Measurements from ENCODE around the gene KIF5A. TPM values are rescaled to one million over a fixed set of nuclear protein-coding genes. Genes with fewer than 3 reads are reported as not detected.
"Not testable (repeated sequence)": the region's sequence is repeated elsewhere in the genome, so short reads cannot be mapped to it uniquely, and the experiment has no call there.

KIF5A gene
- 0.40 to 0.69 TPM (median 0.59 TPM) in 3 replicates for total RNA-seq

DNA sequence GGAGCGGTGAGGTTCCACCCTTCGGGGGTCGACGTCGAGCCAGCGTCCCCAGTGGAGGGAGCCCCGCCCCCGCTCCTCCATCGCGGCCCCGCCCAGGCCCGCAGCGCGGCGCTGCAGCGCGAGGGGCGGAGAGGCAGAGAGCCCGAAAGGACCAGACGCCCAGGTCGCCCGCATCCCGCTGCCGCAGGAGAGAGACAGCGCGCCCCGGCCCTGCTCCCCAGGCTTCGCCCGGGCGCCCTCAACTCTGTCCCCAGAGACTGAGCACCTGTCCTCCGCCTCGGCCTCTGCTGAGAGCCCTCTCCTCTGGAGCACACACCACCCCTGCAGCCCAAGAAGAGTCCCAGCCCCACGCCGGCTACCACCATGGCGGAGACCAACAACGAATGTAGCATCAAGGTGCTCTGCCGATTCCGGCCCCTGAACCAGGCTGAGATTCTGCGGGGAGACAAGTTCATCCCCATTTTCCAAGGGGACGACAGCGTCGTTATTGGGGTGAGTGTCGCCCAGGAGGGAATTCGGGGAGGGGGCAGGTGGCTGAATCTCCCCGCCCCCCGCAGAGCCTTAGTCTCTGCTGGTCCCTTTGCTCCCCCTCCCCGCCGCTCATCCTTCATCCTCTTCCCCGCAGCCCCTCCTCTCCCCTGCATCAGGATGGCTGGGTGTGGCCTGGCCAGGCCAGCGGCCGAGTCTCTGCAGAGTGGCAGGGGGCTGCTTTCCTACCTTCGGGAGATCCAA lies at the start of gene KIF5A:
Gene KIF5A, plus strand, starts transcription at position 136 of the 732 bp plus-strand sequence. Its CDS starts 228 bp downstream, at position 364.
- Mint-ChIP-seq H3K4me3 (peak within 1 kb of the TSS; percentile 58), H3K9me3 (no peaks in the 10 kb centered on the region), H3K27ac (no peak within 1 kb of the TSS), H3K4me1 (peaks cover 16% of the 10 kb centered on the region), H3K27me3 (ENCODE audit: low read depth) (peaks cover 79% of the 10 kb centered on the region), H3K36me3 (no peaks in the 10 kb centered on the region)
- TF ChIP-seq, protein P1, sequence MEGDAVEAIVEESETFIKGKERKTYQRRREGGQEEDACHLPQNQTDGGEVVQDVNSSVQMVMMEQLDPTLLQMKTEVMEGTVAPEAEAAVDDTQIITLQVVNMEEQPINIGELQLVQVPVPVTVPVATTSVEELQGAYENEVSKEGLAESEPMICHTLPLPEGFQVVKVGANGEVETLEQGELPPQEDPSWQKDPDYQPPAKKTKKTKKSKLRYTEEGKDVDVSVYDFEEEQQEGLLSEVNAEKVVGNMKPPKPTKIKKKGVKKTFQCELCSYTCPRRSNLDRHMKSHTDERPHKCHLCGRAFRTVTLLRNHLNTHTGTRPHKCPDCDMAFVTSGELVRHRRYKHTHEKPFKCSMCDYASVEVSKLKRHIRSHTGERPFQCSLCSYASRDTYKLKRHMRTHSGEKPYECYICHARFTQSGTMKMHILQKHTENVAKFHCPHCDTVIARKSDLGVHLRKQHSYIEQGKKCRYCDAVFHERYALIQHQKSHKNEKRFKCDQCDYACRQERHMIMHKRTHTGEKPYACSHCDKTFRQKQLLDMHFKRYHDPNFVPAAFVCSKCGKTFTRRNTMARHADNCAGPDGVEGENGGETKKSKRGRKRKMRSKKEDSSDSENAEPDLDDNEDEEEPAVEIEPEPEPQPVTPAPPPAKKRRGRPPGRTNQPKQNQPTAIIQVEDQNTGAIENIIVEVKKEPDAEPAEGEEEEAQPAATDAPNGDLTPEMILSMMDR (IDR thresholded peaks at IDR 0.05; ENCODE audit: unreplicated experiment): no peak
- DNase-seq (ENCODE audit: low spot score in 2 of 2, unreplicated experiment in 2 of 2): peak in 1 of 2 experiments; percentile 42

DNA sequence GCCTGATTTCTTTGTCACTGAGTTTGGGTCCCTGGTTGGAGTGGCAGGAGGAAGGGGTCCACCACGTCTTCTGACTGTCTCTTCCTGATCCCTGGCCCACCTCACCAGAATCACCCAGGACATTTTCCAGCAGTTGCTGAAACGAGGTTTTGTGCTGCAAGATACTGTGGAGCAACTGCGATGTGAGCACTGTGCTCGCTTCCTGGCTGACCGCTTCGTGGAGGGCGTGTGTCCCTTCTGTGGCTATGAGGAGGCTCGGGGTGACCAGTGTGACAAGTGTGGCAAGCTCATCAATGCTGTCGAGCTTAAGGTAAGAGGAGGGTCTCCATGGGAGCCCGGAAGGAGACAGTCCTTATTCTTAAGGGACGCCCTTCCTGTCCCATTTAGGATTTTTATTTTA lies 49.6 kb upstream of the KIF5A start:
- Mint-ChIP-seq H3K36me3 (peaks cover 57% of the 10 kb centered on the region), H3K9me3 (peaks cover 4% of the 10 kb centered on the region), H3K4me1 (no peaks in the 10 kb centered on the region), H3K27ac (no peak overlapping the region), H3K4me3 (no peak overlapping the region), H3K27me3 (ENCODE audit: low read depth) (no peaks in the 10 kb centered on the region)
- TF ChIP-seq, protein P1 (IDR thresholded peaks at IDR 0.05; ENCODE audit: unreplicated experiment): no peak
- no peak for DNase-seq (ENCODE audit: low spot score in 2 of 2, unreplicated experiment in 2 of 2)

DNA sequence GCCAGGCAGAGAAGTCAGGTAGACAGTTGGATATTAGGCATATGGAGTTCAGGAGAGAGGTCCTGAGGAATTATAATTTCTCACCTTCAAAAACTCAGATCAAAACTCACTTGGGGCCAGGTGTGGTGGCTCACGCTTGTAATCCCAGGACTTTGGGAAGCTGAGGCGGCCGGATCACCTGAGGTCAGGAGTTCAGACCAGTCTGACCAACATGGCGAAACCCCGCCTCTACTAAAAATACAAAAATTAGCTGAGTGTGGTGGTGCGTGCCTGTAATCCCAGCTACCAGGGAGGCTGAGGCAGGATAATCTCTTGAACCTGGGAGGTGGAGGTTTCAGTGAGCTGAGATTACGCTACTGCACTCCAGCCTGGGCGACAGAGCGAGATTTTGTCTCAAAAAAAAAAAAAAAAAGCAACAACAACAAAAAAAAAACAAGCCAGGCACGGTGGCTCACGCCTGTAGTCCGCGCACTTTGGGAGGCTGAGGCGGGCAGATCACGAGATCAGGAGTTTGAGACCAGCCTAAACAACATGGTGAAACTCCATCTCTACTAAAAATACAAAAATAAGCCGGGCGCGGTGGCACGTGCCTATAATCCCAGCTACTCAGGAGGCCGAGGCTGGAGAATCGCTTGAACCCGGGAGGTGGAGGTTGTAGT lies 47.4 kb upstream of the KIF5A start:
- peaks cover 60% of the 10 kb centered on the region for H3K36me3 Mint-ChIP-seq
- H3K27ac Mint-ChIP-seq; DNase-seq (ENCODE audit: low spot score in 2 of 2, unreplicated experiment in 2 of 2); H3K9me3 Mint-ChIP-seq; H3K4me1 Mint-ChIP-seq; H3K27me3 Mint-ChIP-seq (ENCODE audit: low read depth); H3K4me3 Mint-ChIP-seq: not testable (repeated sequence)

DNA sequence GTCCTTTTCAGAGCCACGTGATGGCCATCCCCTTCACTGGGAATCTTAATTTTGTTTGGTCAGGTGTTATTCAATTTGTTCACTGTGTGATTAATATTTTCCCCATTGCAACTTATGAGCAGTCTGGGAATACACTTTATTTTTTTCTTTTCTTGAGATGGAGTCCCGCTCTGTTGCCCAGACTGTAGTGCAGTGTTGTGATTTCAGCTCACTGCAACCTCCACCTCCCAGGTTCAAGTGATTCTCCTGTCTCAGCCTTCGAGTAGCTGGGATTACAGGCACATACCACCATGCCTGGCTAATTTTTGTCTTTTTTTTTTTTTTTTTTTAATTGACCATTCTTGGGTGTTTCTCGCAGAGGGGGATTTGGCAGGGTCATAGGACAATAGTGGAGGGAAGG lies 43.3 kb upstream of the KIF5A start:
- not testable (repeated sequence) for H3K4me1 Mint-ChIP-seq; H3K4me3 Mint-ChIP-seq; H3K27ac Mint-ChIP-seq; H3K9me3 Mint-ChIP-seq; DNase-seq (ENCODE audit: low spot score in 2 of 2, unreplicated experiment in 2 of 2); H3K27me3 Mint-ChIP-seq (ENCODE audit: low read depth)
- peaks cover 44% of the 10 kb centered on the region for H3K36me3 Mint-ChIP-seq

DNA sequence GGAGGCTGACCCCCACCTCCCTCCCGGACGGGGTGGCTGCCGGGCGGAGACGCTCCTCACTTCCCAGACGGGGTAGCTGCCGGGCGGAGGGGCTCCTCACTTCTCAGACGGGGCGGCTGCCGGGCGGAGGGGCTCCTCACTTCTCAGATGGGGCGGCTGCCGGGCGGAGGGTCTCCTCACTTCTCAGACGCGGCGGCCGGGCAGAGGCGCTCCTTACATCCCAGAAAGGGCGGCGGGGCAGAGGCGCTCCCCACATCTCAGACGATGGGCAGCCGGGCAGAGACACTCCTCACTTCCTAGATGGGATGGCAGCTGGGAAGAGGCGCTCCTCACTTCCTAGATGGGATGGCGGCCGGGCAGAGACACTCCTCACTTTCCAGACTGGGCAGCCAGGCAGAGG lies 42.0 kb upstream of the KIF5A start:
- not testable (repeated sequence) for DNase-seq (ENCODE audit: low spot score in 2 of 2, unreplicated experiment in 2 of 2); H3K4me1 Mint-ChIP-seq; H3K27me3 Mint-ChIP-seq (ENCODE audit: low read depth); H3K9me3 Mint-ChIP-seq; H3K4me3 Mint-ChIP-seq; H3K27ac Mint-ChIP-seq
- H3K36me3 Mint-ChIP-seq: peaks cover 46% of the 10 kb centered on the region

DNA sequence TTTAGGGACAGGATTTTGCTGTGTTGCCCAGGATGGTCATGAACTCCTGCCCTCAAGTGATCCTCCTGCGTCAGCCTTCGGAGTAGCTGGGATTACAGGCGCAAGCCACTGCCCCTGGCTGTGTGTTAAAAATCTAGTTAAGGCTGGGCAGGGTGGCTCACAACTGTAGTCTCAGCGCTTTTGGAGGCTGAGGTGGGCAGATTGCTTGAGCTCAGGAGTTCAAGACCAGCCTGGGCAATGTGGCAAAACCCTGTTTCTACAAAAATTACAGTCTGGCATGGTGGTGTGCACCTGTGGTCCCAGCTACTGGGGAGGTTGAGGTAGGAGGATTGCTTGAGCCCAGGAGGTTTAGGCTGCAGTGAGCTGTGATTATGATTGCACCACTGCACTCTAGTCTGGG lies 38.7 kb upstream of the KIF5A start:
- H3K4me1 Mint-ChIP-seq: no peaks in the 10 kb centered on the region
- DNase-seq (ENCODE audit: low spot score in 2 of 2, unreplicated experiment in 2 of 2): no peak
- peaks cover 46% of the 10 kb centered on the region for H3K36me3 Mint-ChIP-seq
- H3K4me3 Mint-ChIP-seq: no peak overlapping the region
- no peak overlapping the region for H3K27ac Mint-ChIP-seq
- no peaks in the 10 kb centered on the region for H3K27me3 Mint-ChIP-seq (ENCODE audit: low read depth)
- no peaks in the 10 kb centered on the region for H3K9me3 Mint-ChIP-seq
- TF ChIP-seq, protein P1 (IDR thresholded peaks at IDR 0.05; ENCODE audit: unreplicated experiment): no peak

DNA sequence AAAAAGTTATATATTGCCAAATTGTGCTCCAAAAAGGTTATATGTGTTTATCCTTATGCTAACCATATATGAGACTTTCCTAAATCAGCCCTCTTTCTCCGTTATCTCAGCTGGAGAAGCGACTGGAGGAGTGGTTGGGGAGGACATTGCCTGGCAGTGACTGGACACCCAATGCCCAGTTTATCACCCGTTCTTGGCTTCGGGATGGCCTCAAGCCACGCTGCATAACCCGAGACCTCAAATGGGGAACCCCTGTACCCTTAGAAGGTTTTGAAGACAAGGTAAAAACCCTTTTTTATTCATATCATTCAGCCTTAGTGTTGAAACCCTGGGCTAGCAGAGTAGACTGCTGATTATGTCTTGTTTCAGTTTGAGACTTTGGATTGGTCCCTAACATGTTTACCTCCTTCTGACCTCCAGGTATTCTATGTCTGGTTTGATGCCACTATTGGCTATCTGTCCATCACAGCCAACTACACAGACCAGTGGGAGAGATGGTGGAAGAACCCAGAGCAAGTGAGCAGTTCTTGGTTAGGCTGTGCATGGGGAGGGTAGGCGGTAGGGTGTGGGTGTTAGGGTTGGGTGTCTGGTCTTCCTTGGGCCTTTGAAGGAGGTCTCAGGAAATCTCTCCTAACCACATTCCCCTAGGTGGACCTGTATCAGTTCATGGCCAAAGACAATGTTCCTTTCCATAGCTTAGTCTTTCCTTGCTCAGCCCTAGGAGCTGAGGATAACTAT lies 38.1 kb upstream of the KIF5A start:
- no peaks in the 10 kb centered on the region for H3K9me3 Mint-ChIP-seq
- no peaks in the 10 kb centered on the region for H3K27me3 Mint-ChIP-seq (ENCODE audit: low read depth)
- TF ChIP-seq, protein P1 (IDR thresholded peaks at IDR 0.05; ENCODE audit: unreplicated experiment): no peak
- DNase-seq (ENCODE audit: low spot score in 2 of 2, unreplicated experiment in 2 of 2): no peak
- peaks cover 44% of the 10 kb centered on the region for H3K36me3 Mint-ChIP-seq
- no peak overlapping the region for H3K27ac Mint-ChIP-seq
- no peak overlapping the region for H3K4me3 Mint-ChIP-seq
- H3K4me1 Mint-ChIP-seq: no peaks in the 10 kb centered on the region
